MCF 10A (cell line): ENCODE data around the gene GALNT16. TPM values are rescaled to one million over a fixed set of nuclear protein-coding genes. Genes with fewer than 3 reads are reported as not detected.

Experiments
- BruUV-seq: library from RNA; stranded (reverse); fragments of 400-500 nt; replicated peaks from 2 replicates; lab custom pipeline; 2021; lab: Mats Ljungman, UMichigan
- CTCF ChIA-PET: fragments of 300-600 bp; sonication (Branson Sonifier 250); formaldehyde crosslinking; extraction: SDS; loops from one replicate; lab custom pipeline; 2021; ENCODE audit warnings: antibody characterized with exemption, inconsistent platforms; lab: Yijun Ruan, JAX
- POLR2A ChIA-PET: fragments of 300-600, 350-650 bp; sonication (Branson Sonifier 250); formaldehyde crosslinking; extraction: SDS; loops from one replicate; lab custom pipeline; 2020; ENCODE audit warnings: antibody characterized with exemption, inconsistent platforms; lab: Yijun Ruan, JAX
- DNase-seq: peaks from one replicate; pipeline ENCODE4 v3.0.0-alpha.2; 2018; ENCODE audit not compliant: unreplicated experiment
- H3K27ac Mint-ChIP-seq: one replicate; pipeline ENCODE4 v1.8.0; 2022; ENCODE audit warnings: mild to moderate bottlenecking, low read depth, mixed read lengths; ENCODE audit not compliant: unreplicated experiment
- H3K27me3 Mint-ChIP-seq: one replicate; pipeline ENCODE4 v1.8.0; 2022; ENCODE audit warnings: mixed read lengths; ENCODE audit not compliant: insufficient read depth, unreplicated experiment
- H3K36me3 Mint-ChIP-seq: one replicate; pipeline ENCODE4 v1.8.0; 2022; ENCODE audit warnings: mild to moderate bottlenecking, moderate library complexity, mixed read lengths; ENCODE audit not compliant: insufficient read depth, unreplicated experiment
- H3K4me1 Mint-ChIP-seq: one replicate; pipeline ENCODE4 v1.8.0; 2022; ENCODE audit warnings: mixed read lengths; ENCODE audit not compliant: insufficient read depth, unreplicated experiment
- H3K4me3 Mint-ChIP-seq: one replicate; pipeline ENCODE4 v1.8.0; 2022; ENCODE audit warnings: mild to moderate bottlenecking, moderate library complexity, mixed read lengths; ENCODE audit not compliant: unreplicated experiment
- H3K9me3 Mint-ChIP-seq: one replicate; pipeline ENCODE4 v1.8.0; 2022; ENCODE audit warnings: mixed read lengths; ENCODE audit not compliant: unreplicated experiment
- CTCF ChIP-seq: fragments of 200-600 bp; IDR thresholded peaks from one replicate; pipeline ENCODE4 v1.8.0; 2022; ENCODE audit warnings: antibody characterized with exemption, mild to moderate bottlenecking; ENCODE audit not compliant: unreplicated experiment
- intact Hi-C: fragments of 100-400 bp; cut with micrococcal nuclease; formaldehyde crosslinking; loops from 2 replicates; pipeline ENCODE4 v1.14.1; 2022
- total RNA-seq: library from RNA; stranded (reverse); gene quantifications from 2 replicates; pipeline ENCODE4 v1.2.3, GENCODE V29; 2022

The GALNT16 gene
- total RNA-seq, 1 experiment from 2014 or later = not detected

DNA sequence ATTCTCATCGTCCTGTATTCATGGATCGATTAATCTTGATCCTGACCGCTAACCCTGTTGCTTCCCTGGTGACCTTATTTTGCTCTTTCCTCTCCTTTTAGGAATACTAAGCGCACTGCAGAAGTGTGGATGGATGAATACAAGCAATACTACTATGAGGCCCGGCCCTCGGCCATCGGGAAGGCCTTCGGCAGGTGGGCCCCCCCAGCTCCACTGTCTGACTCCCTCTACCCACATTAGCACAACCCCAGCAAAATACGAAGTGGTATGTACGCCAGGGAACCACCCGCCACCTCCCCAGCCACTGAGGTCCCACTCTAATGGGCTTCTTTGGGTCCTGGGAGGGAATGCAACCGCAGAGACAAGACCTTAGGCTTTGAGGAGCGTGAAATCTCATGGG is 79.5 kb downstream of the GALNT16 start:
- Mint-ChIP-seq H3K27me3 (peaks cover 56% of the 10 kb centered on the region), H3K27ac (no peak overlapping the region), H3K36me3 (no peaks in the 10 kb centered on the region), H3K4me1 (no peaks in the 10 kb centered on the region), H3K4me3 (no peak overlapping the region), H3K9me3 (no peaks in the 10 kb centered on the region)
- intact Hi-C loops = no loop called here
- no peak for TF ChIP-seq CTCF
- CTCF ChIA-PET = interaction anchor here (0.6 kb wide), 1 partner anchor 182 kb away, joined by 3 read pairs; no protein-coding TSS in a partner anchor
- no TSS peak for BruUV-seq
- DNase-seq = no peak
- POLR2A ChIA-PET = no interaction called here

DNA sequence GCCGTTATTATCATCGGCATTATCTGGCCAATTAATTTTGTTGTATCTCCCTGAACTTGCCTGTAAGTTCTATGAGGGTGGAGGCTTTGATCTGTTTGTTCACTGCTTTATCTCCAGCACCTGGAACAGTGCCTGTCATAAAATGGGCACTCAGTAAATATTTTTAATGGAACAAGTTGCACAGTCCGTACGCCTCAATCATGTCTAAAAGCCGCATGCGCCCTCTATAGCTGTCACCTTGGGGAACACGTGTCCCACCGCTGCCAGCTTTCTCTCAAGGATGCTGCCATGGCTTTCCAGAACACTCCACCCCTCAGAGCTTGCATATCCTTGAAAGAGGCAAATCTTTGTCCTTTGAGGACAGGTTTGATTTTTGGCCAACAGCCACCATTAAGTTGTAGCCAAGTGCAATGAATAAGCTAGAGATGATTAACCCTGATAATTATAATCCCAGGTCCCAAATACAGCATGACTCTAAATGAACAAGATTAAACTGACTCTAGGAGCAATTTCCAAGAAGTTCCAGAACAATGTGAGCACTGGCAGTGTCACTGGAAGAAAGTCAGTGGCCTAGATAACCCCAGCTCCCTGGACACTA is 83.1 kb downstream of the GALNT16 start:
- ChIA-PET CTCF (no interaction called here), POLR2A (interaction anchor here (0.6 kb wide), 1 partner anchor 11 kb away, joined by 3 read pairs; no protein-coding TSS in a partner anchor)
- H3K4me3 Mint-ChIP-seq = no peak overlapping the region
- no peaks in the 10 kb centered on the region for H3K4me1 Mint-ChIP-seq
- no TSS peak for BruUV-seq
- H3K27me3 Mint-ChIP-seq = peaks cover 39% of the 10 kb centered on the region
- no peaks in the 10 kb centered on the region for H3K36me3 Mint-ChIP-seq
- H3K9me3 Mint-ChIP-seq = no peaks in the 10 kb centered on the region
- no peak for DNase-seq
- no peak overlapping the region for H3K27ac Mint-ChIP-seq
- TF ChIP-seq CTCF = no peak
- intact Hi-C loops = no loop called here

DNA sequence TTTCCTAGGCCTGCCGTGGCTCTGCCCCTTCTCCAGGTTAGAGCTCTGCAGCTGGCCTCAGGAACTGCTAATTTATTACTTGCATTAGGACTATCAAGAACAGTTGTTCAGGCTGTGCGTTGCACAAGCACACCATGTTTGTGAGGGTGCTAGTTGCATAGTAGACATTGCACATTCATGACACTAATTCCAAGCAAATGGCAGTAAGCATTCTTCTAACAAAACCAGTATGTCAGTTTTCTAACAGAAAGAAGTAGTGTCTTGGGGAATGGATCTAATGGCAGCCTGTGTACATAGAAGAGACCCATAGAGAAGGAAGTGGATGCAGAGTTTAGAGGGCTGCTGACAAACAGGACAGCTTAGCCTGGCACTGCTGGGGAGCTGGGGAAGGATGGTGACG is 84.2 kb downstream of the GALNT16 start:
- no peaks in the 10 kb centered on the region for H3K36me3 Mint-ChIP-seq
- no peak overlapping the region for H3K27ac Mint-ChIP-seq
- peaks cover 32% of the 10 kb centered on the region for H3K27me3 Mint-ChIP-seq
- TF ChIP-seq CTCF = no peak
- CTCF ChIA-PET = interaction anchor here (0.9 kb wide), 1 partner anchor 41 kb away, joined by 3 read pairs; no protein-coding TSS in a partner anchor
- intact Hi-C loops = no loop called here
- H3K9me3 Mint-ChIP-seq = no peaks in the 10 kb centered on the region
- no peak overlapping the region for H3K4me3 Mint-ChIP-seq
- DNase-seq = no peak
- H3K4me1 Mint-ChIP-seq = no peaks in the 10 kb centered on the region
- POLR2A ChIA-PET = no interaction called here
- no TSS peak for BruUV-seq

DNA sequence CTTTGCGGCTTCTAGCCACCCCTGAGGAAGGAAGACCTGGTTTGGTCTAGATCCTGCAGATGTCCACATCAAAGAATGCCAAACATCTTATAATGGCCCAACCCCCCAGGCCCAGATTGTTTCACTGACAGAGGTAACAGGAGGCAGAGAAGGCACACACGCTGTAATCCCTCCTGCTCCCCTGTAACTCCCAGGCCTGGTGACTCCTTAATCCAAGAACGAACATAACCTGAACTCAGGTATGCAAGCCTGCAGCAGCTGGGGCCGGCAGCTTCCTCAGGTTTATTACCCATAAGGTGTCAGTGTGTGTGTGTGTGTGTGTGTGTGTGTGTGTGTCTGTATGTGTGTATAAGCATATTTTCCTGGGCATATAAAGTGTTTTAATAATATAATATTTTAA is 85.4 kb downstream of the GALNT16 start:
- Mint-ChIP-seq H3K4me3 (no peak overlapping the region), H3K4me1 (no peaks in the 10 kb centered on the region), H3K27me3 (peaks cover 32% of the 10 kb centered on the region), H3K27ac (no peak overlapping the region), H3K36me3 (no peaks in the 10 kb centered on the region), H3K9me3 (no peaks in the 10 kb centered on the region)
- ChIA-PET CTCF (interaction anchor here (0.6 kb wide), 1 partner anchor 160 kb away, joined by 5 read pairs; no protein-coding TSS in a partner anchor), POLR2A (no interaction called here)
- BruUV-seq = no TSS peak
- intact Hi-C loops = no loop called here
- TF ChIP-seq CTCF = no peak
- no peak for DNase-seq
